ENCODE results near the gene MTARC2.
A peak's percentile ranks its signal among the peaks of the same experiment; 100 is the strongest.

Gene MTARC2

DNA sequence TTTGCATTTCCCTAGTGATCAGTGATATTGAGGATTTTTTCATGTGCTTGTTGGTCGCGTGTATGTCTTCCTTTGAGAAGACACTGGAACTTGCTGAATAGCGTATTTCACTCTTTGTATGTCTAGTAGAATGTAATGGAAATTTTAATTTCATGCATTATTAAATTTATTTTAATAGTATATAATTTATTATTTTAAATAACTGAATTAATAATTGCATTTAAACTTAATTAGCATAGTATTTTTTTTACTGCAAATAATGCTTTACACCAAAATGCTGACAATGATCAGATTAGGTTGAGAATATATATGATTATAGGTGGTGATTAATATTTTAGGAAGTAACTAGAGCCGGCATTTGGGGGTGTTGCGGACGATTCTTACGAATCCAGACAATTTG is 28.1 kb downstream of the MTARC2 start:
- no peaks in the 10 kb centered on the region for H3K36me3 ChIP-seq (ENCODE audit: insufficient read depth)

DNA sequence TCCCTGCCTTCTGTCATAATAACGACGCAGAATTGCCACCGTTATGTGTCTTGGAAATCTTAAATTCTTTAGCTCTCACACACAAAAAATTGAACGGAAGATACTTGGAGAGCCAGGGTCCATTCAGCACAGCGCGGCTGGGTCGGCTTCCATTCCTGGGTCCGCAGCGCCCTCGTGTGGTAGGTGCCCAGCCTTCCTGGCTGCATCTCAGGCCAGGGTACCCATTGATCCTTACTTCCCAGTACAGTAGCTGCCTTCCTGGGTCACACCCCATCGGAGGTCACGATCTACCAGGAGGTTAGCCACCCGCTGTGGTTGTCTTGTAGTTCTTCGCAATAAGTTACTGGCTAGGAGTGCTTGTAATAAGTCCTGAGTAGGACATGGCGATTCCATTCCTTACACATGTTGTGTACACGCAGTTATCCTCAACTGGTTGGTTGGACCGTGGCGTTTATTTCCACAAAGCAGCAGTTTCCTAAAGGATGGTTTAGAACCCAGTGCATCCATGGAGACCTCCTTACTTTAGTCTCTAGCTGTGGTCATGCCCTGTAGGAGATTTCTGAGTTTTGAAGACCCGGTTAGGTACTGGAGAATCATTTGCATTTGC is 28.7 kb downstream of the MTARC2 start:
- Histone ChIP-seq H3K27me3 (ENCODE audit: insufficient read depth, low read depth) (no peaks in the 10 kb centered on the region), H4K20me1 (ENCODE audit: insufficient read depth) (no peaks in the 10 kb centered on the region), H3K4me2 (peak overlapping the region; percentile 5; the same call in 1 of the 2 replicates), H2AFZ (ENCODE audit: low read depth) (peak overlapping the region; percentile 19; the same call in 1 of the 2 replicates), H3K36me3 (ENCODE audit: insufficient read depth) (no peaks in the 10 kb centered on the region), H3K9ac (no peak overlapping the region), H3K27ac (no peak overlapping the region), H3K79me2 (ENCODE audit: insufficient read depth, low read depth) (no peaks in the 10 kb centered on the region), H3K4me1 (ENCODE audit: low read depth, poor library complexity, severe bottlenecking) (no peaks in the 10 kb centered on the region), H3K4me3 (IDR thresholded peaks at IDR 0.05; ENCODE audit: insufficient read depth, low read depth, low read length) (no peak overlapping the region)
- TF ChIP-seq, protein P1, sequence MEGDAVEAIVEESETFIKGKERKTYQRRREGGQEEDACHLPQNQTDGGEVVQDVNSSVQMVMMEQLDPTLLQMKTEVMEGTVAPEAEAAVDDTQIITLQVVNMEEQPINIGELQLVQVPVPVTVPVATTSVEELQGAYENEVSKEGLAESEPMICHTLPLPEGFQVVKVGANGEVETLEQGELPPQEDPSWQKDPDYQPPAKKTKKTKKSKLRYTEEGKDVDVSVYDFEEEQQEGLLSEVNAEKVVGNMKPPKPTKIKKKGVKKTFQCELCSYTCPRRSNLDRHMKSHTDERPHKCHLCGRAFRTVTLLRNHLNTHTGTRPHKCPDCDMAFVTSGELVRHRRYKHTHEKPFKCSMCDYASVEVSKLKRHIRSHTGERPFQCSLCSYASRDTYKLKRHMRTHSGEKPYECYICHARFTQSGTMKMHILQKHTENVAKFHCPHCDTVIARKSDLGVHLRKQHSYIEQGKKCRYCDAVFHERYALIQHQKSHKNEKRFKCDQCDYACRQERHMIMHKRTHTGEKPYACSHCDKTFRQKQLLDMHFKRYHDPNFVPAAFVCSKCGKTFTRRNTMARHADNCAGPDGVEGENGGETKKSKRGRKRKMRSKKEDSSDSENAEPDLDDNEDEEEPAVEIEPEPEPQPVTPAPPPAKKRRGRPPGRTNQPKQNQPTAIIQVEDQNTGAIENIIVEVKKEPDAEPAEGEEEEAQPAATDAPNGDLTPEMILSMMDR (conservative IDR thresholded peaks at IDR 0.05; ENCODE audit: low read depth, low read length) = peak; percentile 97

More for the DNA sequence above, 28.1 kb downstream of the MTARC2 start:
- no peaks in the 10 kb centered on the region for H3K79me2 ChIP-seq (ENCODE audit: insufficient read depth, low read depth)
- TF ChIP-seq, protein P1 (conservative IDR thresholded peaks at IDR 0.05; ENCODE audit: low read depth, low read length) = no peak
- H3K9ac ChIP-seq = no peak overlapping the region
- H3K4me1 ChIP-seq (ENCODE audit: low read depth, poor library complexity, severe bottlenecking) = no peaks in the 10 kb centered on the region
- H3K4me2 ChIP-seq = peak overlapping the region; percentile 5; the same call in 1 of the 2 replicates
- no peak overlapping the region for H3K4me3 ChIP-seq (IDR thresholded peaks at IDR 0.05; ENCODE audit: insufficient read depth, low read depth, low read length)
- H3K27ac ChIP-seq = no peak overlapping the region
- peak overlapping the region; percentile 19; the same call in 1 of the 2 replicates for H2AFZ ChIP-seq (ENCODE audit: low read depth)
- H3K27me3 ChIP-seq (ENCODE audit: insufficient read depth, low read depth) = no peaks in the 10 kb centered on the region
- H4K20me1 ChIP-seq (ENCODE audit: insufficient read depth) = no peaks in the 10 kb centered on the region

DNA sequence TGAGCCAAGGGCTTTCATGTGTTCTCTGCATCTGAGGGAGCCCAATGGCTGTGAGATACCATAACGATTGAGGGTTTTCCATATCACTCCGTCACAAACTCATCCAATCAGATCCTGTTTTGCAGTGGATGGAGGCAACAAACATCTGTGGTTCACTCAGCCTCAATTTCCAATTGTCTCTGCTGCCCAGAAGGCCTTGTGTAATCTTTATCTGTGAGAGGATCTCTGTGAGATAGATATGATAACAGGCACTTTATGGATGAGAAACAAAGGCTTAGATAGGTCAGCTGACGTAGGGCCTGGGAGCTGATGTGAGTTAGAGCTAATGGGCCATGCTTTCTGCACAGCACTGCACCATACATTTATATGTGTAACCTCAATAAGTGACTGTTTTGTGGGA is 35.3 kb downstream of the MTARC2 start:
- Histone ChIP-seq H2AFZ (ENCODE audit: low read depth) (no peak overlapping the region), H3K27me3 (ENCODE audit: insufficient read depth, low read depth) (no peaks in the 10 kb centered on the region), H3K79me2 (ENCODE audit: insufficient read depth, low read depth) (no peaks in the 10 kb centered on the region), H4K20me1 (ENCODE audit: insufficient read depth) (no peaks in the 10 kb centered on the region), H3K27ac (no peak overlapping the region), H3K9ac (no peak overlapping the region), H3K4me1 (ENCODE audit: low read depth, poor library complexity, severe bottlenecking) (no peaks in the 10 kb centered on the region), H3K4me3 (IDR thresholded peaks at IDR 0.05; ENCODE audit: insufficient read depth, low read depth, low read length) (no peak overlapping the region), H3K4me2 (no peak overlapping the region), H3K36me3 (ENCODE audit: insufficient read depth) (no peaks in the 10 kb centered on the region)
- TF ChIP-seq, protein P1 (conservative IDR thresholded peaks at IDR 0.05; ENCODE audit: low read depth, low read length) = no peak

DNA sequence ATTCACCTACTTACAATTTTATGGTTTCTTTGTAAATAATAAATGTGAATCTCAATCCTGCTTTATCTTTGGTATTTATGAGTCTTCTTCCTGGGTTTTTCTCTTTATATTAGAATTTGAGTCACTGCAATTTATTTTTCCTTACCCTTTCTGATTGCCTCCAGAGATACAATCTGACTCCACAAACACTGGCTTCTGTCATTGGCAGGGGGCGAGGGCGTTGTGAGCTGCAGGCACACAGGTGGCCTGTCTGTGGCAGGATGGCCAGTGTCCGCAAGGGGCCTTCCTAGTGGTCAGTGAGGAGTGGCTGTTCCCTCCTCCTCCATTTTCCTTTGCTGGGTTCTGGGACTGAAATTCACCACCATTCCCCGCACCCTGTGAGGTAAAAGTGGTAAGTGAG is 36.6 kb downstream of the MTARC2 start:
- Histone ChIP-seq H3K27me3 (ENCODE audit: insufficient read depth, low read depth) (no peaks in the 10 kb centered on the region), H2AFZ (ENCODE audit: low read depth) (no peak overlapping the region), H3K27ac (no peak overlapping the region), H3K79me2 (ENCODE audit: insufficient read depth, low read depth) (no peaks in the 10 kb centered on the region), H3K36me3 (ENCODE audit: insufficient read depth) (no peaks in the 10 kb centered on the region), H3K9ac (no peak overlapping the region), H4K20me1 (ENCODE audit: insufficient read depth) (no peaks in the 10 kb centered on the region), H3K4me3 (IDR thresholded peaks at IDR 0.05; ENCODE audit: insufficient read depth, low read depth, low read length) (no peak overlapping the region), H3K4me2 (no peak overlapping the region), H3K4me1 (ENCODE audit: low read depth, poor library complexity, severe bottlenecking) (no peaks in the 10 kb centered on the region)
- TF ChIP-seq, protein P1 (conservative IDR thresholded peaks at IDR 0.05; ENCODE audit: low read depth, low read length) = no peak

All from KMS-11 (cell line).